NB4 (cell line): Measurements from ENCODE around the gene INPP5D.

Experiments used
- MYC ChIP-seq: IDR thresholded peaks from 2 replicates; pipeline ENCODE4 v1.6.1; 2011; ENCODE audit warnings: low read depth, low read length
- TF ChIP-seq, protein P1 (sequence below): IDR thresholded peaks from one replicate; pipeline ENCODE4 v1.5.1; 2012; ENCODE audit warnings: low read depth, low read length

DNA sequence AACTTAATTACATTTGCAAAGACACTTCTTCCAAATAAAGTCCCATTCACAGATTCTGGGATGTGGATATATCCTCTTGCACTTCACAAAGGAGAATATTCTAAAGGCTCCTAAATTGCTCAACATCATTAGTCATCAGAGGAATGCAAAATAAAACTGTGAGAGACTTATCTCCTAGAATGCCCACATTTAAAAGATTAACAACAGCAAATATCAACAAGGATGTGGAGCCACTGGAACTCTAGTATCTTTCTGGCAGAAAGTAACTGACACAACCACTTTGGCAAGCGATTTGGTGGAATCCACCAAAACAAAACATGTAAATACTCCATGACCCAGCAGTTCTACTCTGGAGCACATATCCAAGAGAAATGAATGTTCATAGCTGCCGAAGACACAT, 23.1 kb upstream of the INPP5D start:
- TF ChIP-seq, protein P1, sequence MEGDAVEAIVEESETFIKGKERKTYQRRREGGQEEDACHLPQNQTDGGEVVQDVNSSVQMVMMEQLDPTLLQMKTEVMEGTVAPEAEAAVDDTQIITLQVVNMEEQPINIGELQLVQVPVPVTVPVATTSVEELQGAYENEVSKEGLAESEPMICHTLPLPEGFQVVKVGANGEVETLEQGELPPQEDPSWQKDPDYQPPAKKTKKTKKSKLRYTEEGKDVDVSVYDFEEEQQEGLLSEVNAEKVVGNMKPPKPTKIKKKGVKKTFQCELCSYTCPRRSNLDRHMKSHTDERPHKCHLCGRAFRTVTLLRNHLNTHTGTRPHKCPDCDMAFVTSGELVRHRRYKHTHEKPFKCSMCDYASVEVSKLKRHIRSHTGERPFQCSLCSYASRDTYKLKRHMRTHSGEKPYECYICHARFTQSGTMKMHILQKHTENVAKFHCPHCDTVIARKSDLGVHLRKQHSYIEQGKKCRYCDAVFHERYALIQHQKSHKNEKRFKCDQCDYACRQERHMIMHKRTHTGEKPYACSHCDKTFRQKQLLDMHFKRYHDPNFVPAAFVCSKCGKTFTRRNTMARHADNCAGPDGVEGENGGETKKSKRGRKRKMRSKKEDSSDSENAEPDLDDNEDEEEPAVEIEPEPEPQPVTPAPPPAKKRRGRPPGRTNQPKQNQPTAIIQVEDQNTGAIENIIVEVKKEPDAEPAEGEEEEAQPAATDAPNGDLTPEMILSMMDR, result no peak
- no peak for TF ChIP-seq MYC
